ENCODE measurements around the gene PLVAP.
A peak's percentile ranks its signal among the peaks of the same experiment; 100 is the strongest.

- TF ChIP-seq CTCF (IDR thresholded peaks at IDR 0.05) (peak; percentile 70 to 89 (median 86)), EP300 (IDR thresholded peaks at IDR 0.05) (no peak), POLR2A (IDR thresholded peaks at IDR 0.05) (no peak)
Observed at GRCh38 chr19:17385878-17386611, 8.9 kb upstream of the PLVAP start.
